ENCODE measurements around the gene FES. TPM values are rescaled to one million over a fixed set of nuclear protein-coding genes. Genes with fewer than 3 reads are reported as not detected.

FES gene
- total RNA-seq, 6 experiments from 2014 or later: 11.5 to 36.5 (median 18.5) TPM

GRCh38 chr15:90875549-90875981 lies 8.7 kb upstream of the FES start:
- intact Hi-C loops (cut with DNase I): no loop called here
- WGBS (ENCODE audit: insufficient coverage, low coverage, low lambda C conversion rate, missing lambda C conversion rate): no CpG with 5 or more reads among the region's 12 CpGs
- Histone ChIP-seq H3K36me3 (peaks cover 16 to 47% (median 34%) of the 10 kb centered on the region in 4 donors), H3K4me1 (peaks cover 0 to 39% (median 4%) of the 10 kb centered on the region in 4 donors), H3K9me3 (no peaks in the 10 kb centered on the region), H3K4me3 (no peak overlapping the region), H3K27ac (peak overlapping the region in 1 of 3 donors; percentile 37), H3K27me3 (no peaks in the 10 kb centered on the region)
- no peak for TF ChIP-seq POLR2A (IDR thresholded peaks at IDR 0.05)
- TF ChIP-seq, protein P1, sequence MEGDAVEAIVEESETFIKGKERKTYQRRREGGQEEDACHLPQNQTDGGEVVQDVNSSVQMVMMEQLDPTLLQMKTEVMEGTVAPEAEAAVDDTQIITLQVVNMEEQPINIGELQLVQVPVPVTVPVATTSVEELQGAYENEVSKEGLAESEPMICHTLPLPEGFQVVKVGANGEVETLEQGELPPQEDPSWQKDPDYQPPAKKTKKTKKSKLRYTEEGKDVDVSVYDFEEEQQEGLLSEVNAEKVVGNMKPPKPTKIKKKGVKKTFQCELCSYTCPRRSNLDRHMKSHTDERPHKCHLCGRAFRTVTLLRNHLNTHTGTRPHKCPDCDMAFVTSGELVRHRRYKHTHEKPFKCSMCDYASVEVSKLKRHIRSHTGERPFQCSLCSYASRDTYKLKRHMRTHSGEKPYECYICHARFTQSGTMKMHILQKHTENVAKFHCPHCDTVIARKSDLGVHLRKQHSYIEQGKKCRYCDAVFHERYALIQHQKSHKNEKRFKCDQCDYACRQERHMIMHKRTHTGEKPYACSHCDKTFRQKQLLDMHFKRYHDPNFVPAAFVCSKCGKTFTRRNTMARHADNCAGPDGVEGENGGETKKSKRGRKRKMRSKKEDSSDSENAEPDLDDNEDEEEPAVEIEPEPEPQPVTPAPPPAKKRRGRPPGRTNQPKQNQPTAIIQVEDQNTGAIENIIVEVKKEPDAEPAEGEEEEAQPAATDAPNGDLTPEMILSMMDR (IDR thresholded peaks at IDR 0.05): no peak
- ATAC-seq: no peak
- peak in 1 of 3 donors; percentile 69 for DNase-seq

DNA sequence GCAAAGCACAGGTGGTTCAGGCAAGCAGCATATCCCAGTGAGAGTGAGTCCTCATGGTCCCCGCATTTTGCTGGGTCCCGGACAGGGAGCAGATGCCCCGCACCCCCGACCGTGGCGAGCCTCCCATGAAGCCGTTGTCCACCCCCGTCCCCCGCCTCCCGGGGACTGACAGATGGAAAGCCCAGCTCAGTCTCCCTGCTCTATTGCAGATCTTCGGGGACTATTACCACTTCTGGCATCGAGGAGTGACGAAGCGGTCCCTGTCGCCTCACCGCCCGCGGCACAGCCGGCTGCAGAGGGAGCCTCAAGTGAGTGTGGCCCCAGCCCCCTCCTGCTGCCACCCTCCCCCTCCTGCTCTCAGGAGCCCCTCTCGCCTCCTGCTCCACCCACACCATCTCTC lies 8.3 kb upstream of the FES start:
- Histone ChIP-seq H3K36me3 (peaks cover 16 to 52% (median 38%) of the 10 kb centered on the region in 4 donors), H3K4me1 (peaks cover 0 to 36% (median 3%) of the 10 kb centered on the region in 4 donors), H3K4me3 (no peak overlapping the region), H3K27ac (peak overlapping the region in 1 of 3 donors; percentile 37), H3K9me3 (no peaks in the 10 kb centered on the region), H3K27me3 (no peaks in the 10 kb centered on the region)
- no peak for ATAC-seq
- peak in 1 of 3 donors; percentile 45 for DNase-seq
- WGBS (ENCODE audit: insufficient coverage, low coverage, low lambda C conversion rate, missing lambda C conversion rate): 94% methylated on average over 4 of the region's 20 CpGs
- intact Hi-C loops (cut with DNase I): no loop called here
- TF ChIP-seq POLR2A (IDR thresholded peaks at IDR 0.05): no peak
- TF ChIP-seq, protein P1 (IDR thresholded peaks at IDR 0.05): no peak

DNA sequence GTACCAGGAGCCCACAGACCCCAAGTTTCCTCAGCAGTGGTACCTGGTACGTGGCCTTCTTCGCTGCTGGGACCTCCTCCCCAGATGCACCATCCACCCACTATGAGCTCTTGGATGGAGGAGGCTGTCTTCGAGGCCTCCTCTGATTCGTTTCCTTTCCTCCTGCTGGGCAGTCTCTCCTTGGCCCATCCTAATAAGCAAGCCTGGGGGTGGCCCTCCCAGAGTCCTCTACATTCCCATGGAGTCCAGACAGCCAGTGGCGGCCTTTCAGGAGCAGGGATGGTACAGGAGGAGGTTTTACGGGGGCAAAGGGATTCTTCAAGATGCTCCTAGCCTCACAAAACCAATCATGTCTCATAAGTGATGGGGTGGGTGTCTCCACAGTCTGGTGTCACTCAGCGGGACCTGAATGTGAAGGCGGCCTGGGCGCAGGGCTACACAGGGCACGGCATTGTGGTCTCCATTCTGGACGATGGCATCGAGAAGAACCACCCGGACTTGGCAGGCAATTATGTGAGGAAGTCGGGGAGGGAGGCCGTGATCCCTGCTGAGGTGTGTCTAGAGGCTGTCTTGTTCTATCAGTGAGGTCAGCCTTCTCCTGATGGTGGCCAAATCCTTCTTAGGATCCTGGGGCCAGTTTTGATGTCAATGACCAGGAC lies 7.7 kb upstream of the FES start:
- no peak for TF ChIP-seq POLR2A (IDR thresholded peaks at IDR 0.05)
- TF ChIP-seq, protein P1 (IDR thresholded peaks at IDR 0.05): no peak
- Histone ChIP-seq H3K4me3 (no peak overlapping the region), H3K9me3 (no peaks in the 10 kb centered on the region), H3K27me3 (no peaks in the 10 kb centered on the region), H3K27ac (peak overlapping the region in 1 of 3 donors; percentile 10), H3K36me3 (peaks cover 16 to 57% (median 40%) of the 10 kb centered on the region in 4 donors), H3K4me1 (peaks cover 0 to 42% (median 5%) of the 10 kb centered on the region in 4 donors)
- no peak for DNase-seq
- no peak for ATAC-seq
- WGBS (ENCODE audit: insufficient coverage, low coverage, low lambda C conversion rate, missing lambda C conversion rate): 96% methylated on average over 5 of the region's 15 CpGs
- intact Hi-C loops (cut with DNase I): no loop called here

DNA sequence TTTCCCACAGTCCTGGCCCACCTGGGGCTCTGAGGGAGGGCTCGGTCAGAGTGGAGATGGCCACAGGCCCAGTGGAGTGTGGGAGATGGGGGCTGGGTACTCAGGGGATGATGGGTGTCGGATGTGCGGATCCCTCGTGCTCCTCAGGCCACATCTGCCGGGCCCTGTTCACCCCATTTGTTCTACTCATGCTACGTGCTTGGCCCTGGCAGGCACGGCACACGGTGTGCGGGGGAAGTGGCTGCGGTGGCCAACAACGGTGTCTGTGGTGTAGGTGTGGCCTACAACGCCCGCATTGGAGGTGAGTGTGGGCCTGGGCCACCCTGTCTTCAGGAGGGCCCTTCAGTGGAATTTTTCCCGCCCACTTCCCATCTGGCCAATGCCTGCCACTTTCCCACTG lies 7.0 kb upstream of the FES start:
- Histone ChIP-seq H3K27ac (no peak overlapping the region), H3K4me1 (peaks cover 0 to 49% (median 9%) of the 10 kb centered on the region in 4 donors), H3K9me3 (no peaks in the 10 kb centered on the region), H3K36me3 (peaks cover 16 to 64% (median 40%) of the 10 kb centered on the region in 4 donors), H3K27me3 (no peaks in the 10 kb centered on the region), H3K4me3 (no peak overlapping the region)
- WGBS (ENCODE audit: insufficient coverage, low coverage, low lambda C conversion rate, missing lambda C conversion rate): 80% methylated on average over 2 of the region's 14 CpGs
- no peak for ATAC-seq
- intact Hi-C loops (cut with DNase I): no loop called here
- TF ChIP-seq POLR2A (IDR thresholded peaks at IDR 0.05): no peak
- TF ChIP-seq, protein P1 (IDR thresholded peaks at IDR 0.05): no peak
- DNase-seq: peak in 1 of 3 donors; percentile 52
